Skeletal muscle tissue (tissue), 4 donors: ENCODE data around the gene BMP10. TPM values are rescaled to one million over a fixed set of nuclear protein-coding genes. Genes with fewer than 3 reads are reported as not detected.

ENCODE experiments used
- H3K27ac ChIP-seq: one replicate; pipeline ENCODE4 v1.7.0; 2013; ENCODE audit warnings: mild to moderate bottlenecking, low read depth, low read length, inconsistent platforms
- H3K27me3 ChIP-seq, 3 donors: one replicate each; pipeline ENCODE4 v1.7.0; 2013; ENCODE audit warnings: low read length in 3 of 3; ENCODE audit not compliant: control insufficient read depth in 3 of 3, insufficient read depth in 3 of 3
- H3K36me3 ChIP-seq, 3 donors: one replicate each; pipeline ENCODE4 v1.7.0; 2013; ENCODE audit warnings: low read length in 3 of 3; ENCODE audit not compliant: control insufficient read depth in 3 of 3, insufficient read depth in 3 of 3
- H3K4me1 ChIP-seq, 3 donors: one replicate each; pipeline ENCODE4 v1.7.0; 2013; ENCODE audit warnings: low read length in 3 of 3, mild to moderate bottlenecking in 3 of 3; ENCODE audit not compliant: control insufficient read depth in 3 of 3, insufficient read depth in 3 of 3
- H3K4me3 ChIP-seq, 3 donors: one replicate each; pipeline ENCODE4 v1.7.0; 2013; ENCODE audit warnings: low read length in 3 of 3
- H3K9ac ChIP-seq, 3 donors: one replicate each; pipeline ENCODE4 v1.7.0; 2013; ENCODE audit warnings: low read length in 3 of 3, mild to moderate bottlenecking in 3 of 3, moderate library complexity in 2 of 3, low read depth in 1 of 3
- H3K9me3 ChIP-seq, 3 donors: one replicate each; pipeline ENCODE4 v1.7.0; 2013; ENCODE audit warnings: low read length in 3 of 3; ENCODE audit not compliant: control insufficient read depth in 3 of 3
- total RNA-seq: library from RNA; depleted of rRNA; stranded (reverse); fragments of >200 nt; gene quantifications from one replicate; pipeline ENCODE4 v1.2.3, GENCODE V29; 2014
- donor health status: Osteomylitis.

Gene BMP10
- total RNA-seq, 1 donor from 2014 or later, result not detected

- Histone ChIP-seq H3K4me3 (no peak overlapping the region), H3K27ac (no peak overlapping the region), H3K9me3 (no peaks in the 10 kb centered on the region), H3K27me3 (peaks cover 0 to 2% (median 0%) of the 10 kb centered on the region in 3 donors), H3K36me3 (no peaks in the 10 kb centered on the region), H3K9ac (no peak overlapping the region), H3K4me1 (no peaks in the 10 kb centered on the region)
These were observed 7.0 kb upstream of the BMP10 start for GRCh38 chr2:68878071-68878711.

GRCh38 chr2:68877079-68877772 is 6.0 kb upstream of the BMP10 start:
- H3K27ac ChIP-seq, result no peak overlapping the region
- H3K9ac ChIP-seq, result no peak overlapping the region
- no peaks in the 10 kb centered on the region for H3K4me1 ChIP-seq
- H3K9me3 ChIP-seq, result no peaks in the 10 kb centered on the region
- no peaks in the 10 kb centered on the region for H3K36me3 ChIP-seq
- H3K4me3 ChIP-seq, result no peak overlapping the region
- H3K27me3 ChIP-seq, result peaks cover 0 to 2% (median 0%) of the 10 kb centered on the region in 3 donors

- Histone ChIP-seq H3K27me3 (peaks cover 0 to 2% (median 0%) of the 10 kb centered on the region in 3 donors), H3K4me3 (no peak overlapping the region)
These were observed 982 bp downstream of the BMP10 start for GRCh38 chr2:68870215-68870614.

GRCh38 chr2:68865108-68865507 is 6.1 kb downstream of the BMP10 start:
- Histone ChIP-seq H3K9me3 (no peaks in the 10 kb centered on the region), H3K9ac (no peak overlapping the region), H3K4me3 (no peak overlapping the region), H3K27me3 (peaks cover 0 to 2% (median 0%) of the 10 kb centered on the region in 3 donors), H3K36me3 (no peaks in the 10 kb centered on the region), H3K4me1 (no peaks in the 10 kb centered on the region), H3K27ac (no peak overlapping the region)

More at GRCh38 chr2:68870215-68870614, 982 bp downstream of the BMP10 start:
- H3K9ac ChIP-seq, result no peak overlapping the region
- H3K27ac ChIP-seq, result no peak overlapping the region
- no peaks in the 10 kb centered on the region for H3K9me3 ChIP-seq
- H3K4me1 ChIP-seq, result no peaks in the 10 kb centered on the region
- no peaks in the 10 kb centered on the region for H3K36me3 ChIP-seq

GRCh38 chr2:68863996-68864395 is 7.2 kb downstream of the BMP10 start:
- H3K27ac ChIP-seq, result no peak overlapping the region
- H3K27me3 ChIP-seq, result no peaks in the 10 kb centered on the region
- H3K9me3 ChIP-seq, result no peaks in the 10 kb centered on the region
- no peak overlapping the region for H3K4me3 ChIP-seq
- no peaks in the 10 kb centered on the region for H3K4me1 ChIP-seq
- H3K36me3 ChIP-seq, result no peaks in the 10 kb centered on the region
- no peak overlapping the region for H3K9ac ChIP-seq

- Histone ChIP-seq H3K9ac (no peak overlapping the region), H3K4me3 (no peak overlapping the region), H3K27me3 (no peaks in the 10 kb centered on the region), H3K36me3 (no peaks in the 10 kb centered on the region), H3K9me3 (no peaks in the 10 kb centered on the region), H3K4me1 (no peaks in the 10 kb centered on the region), H3K27ac (no peak overlapping the region)
These were observed 8.3 kb downstream of the BMP10 start for GRCh38 chr2:68862889-68863288.

- Histone ChIP-seq H3K27me3 (no peaks in the 10 kb centered on the region), H3K4me3 (no peak overlapping the region), H3K4me1 (no peaks in the 10 kb centered on the region), H3K27ac (no peak overlapping the region), H3K9me3 (no peaks in the 10 kb centered on the region), H3K9ac (no peak overlapping the region), H3K36me3 (no peaks in the 10 kb centered on the region)
These were observed 9.9 kb downstream of the BMP10 start for GRCh38 chr2:68861330-68861729.

- Histone ChIP-seq H3K9ac (no peak overlapping the region), H3K36me3 (no peaks in the 10 kb centered on the region), H3K4me1 (no peaks in the 10 kb centered on the region), H3K4me3 (no peak overlapping the region), H3K27ac (no peak overlapping the region), H3K27me3 (no peaks in the 10 kb centered on the region), H3K9me3 (no peaks in the 10 kb centered on the region)
These were observed 11.1 kb downstream of the BMP10 start for GRCh38 chr2:68860111-68860510.

- no peak overlapping the region for H3K9ac ChIP-seq
- H3K4me1 ChIP-seq, result no peaks in the 10 kb centered on the region
- H3K36me3 ChIP-seq, result no peaks in the 10 kb centered on the region
- H3K9me3 ChIP-seq, result no peaks in the 10 kb centered on the region
- no peak overlapping the region for H3K4me3 ChIP-seq
- no peak overlapping the region for H3K27ac ChIP-seq
- H3K27me3 ChIP-seq, result no peaks in the 10 kb centered on the region
These were observed 13.2 kb downstream of the BMP10 start for GRCh38 chr2:68857855-68858456.

GRCh38 chr2:68857202-68857845 is 13.9 kb downstream of the BMP10 start:
- no peak overlapping the region for H3K27ac ChIP-seq
- H3K27me3 ChIP-seq, result no peaks in the 10 kb centered on the region

More at GRCh38 chr2:68857202-68857845, 13.9 kb downstream of the BMP10 start:
- no peaks in the 10 kb centered on the region for H3K9me3 ChIP-seq
- no peaks in the 10 kb centered on the region for H3K36me3 ChIP-seq
- H3K9ac ChIP-seq, result no peak overlapping the region
- no peaks in the 10 kb centered on the region for H3K4me1 ChIP-seq
- no peak overlapping the region for H3K4me3 ChIP-seq
